A673 (cell line): Measurements from ENCODE around the gene SPDYC. TPM values are rescaled to one million over a fixed set of nuclear protein-coding genes. Genes with fewer than 3 reads are reported as not detected.

Source experiments
- BruUV-seq: library from RNA; stranded (reverse); fragments of 400-500 nt; replicated peaks from 2 replicates; lab custom pipeline; 2021; lab: Mats Ljungman, UMichigan
- CTCF ChIA-PET: fragments of 300-600 bp; sonication (Branson Sonifier 250); formaldehyde crosslinking; loops from one replicate; lab custom pipeline; 2022; ENCODE audit warnings: antibody characterized with exemption; lab: Charles Lee
- POLR2A ChIA-PET: fragments of 300-600 bp; sonication (Branson Sonifier 250); formaldehyde crosslinking; loops from one replicate; lab custom pipeline; 2022; ENCODE audit warnings: antibody characterized with exemption; ENCODE audit not compliant: low non-redundant PET; lab: Charles Lee
- DNase-seq: peaks from one replicate; pipeline ENCODE4 v3.0.0-alpha.2; 2015; ENCODE audit warnings: low spot score
- H3K27ac ChIP-seq: fragments of 200-600 bp; sonication (generic); 2 replicates; pipeline ENCODE4 v1.5.1; 2016; ENCODE audit warnings: mixed run types, low read depth, mild to moderate bottlenecking, mixed read lengths, antibody characterized with exemption, low read length; ENCODE audit not compliant: poor library complexity, severe bottlenecking
- H3K27me3 ChIP-seq: fragments of 200-600 bp; sonication (generic); replicated peaks from 2 replicates; pipeline ENCODE4 v1.6.1; 2017; ENCODE audit warnings: mixed run types, low read depth, mild to moderate bottlenecking, mixed read lengths, antibody characterized with exemption, low read length; ENCODE audit not compliant: insufficient read depth, poor library complexity
- H3K36me3 ChIP-seq: fragments of 200-600 bp; sonication (generic); 2 replicates; pipeline ENCODE4 v1.6.1; 2016; ENCODE audit warnings: mixed run types, mild to moderate bottlenecking, mixed read lengths, antibody characterized with exemption, low read length; ENCODE audit not compliant: insufficient read depth, poor library complexity, severe bottlenecking
- H3K4me1 ChIP-seq: fragments of 200-600 bp; sonication (generic); 2 replicates; pipeline ENCODE4 v1.6.1; 2017; ENCODE audit warnings: mixed run types, mild to moderate bottlenecking, mixed read lengths, antibody characterized with exemption, low read length; ENCODE audit not compliant: insufficient read depth, poor library complexity, severe bottlenecking
- H3K4me3 ChIP-seq: fragments of 200-600 bp; sonication (generic); 2 replicates; pipeline ENCODE4 v1.5.1; 2016; ENCODE audit warnings: low read depth, mixed run types, mild to moderate bottlenecking, mixed read lengths, low read length; ENCODE audit not compliant: poor library complexity, severe bottlenecking
- H3K9me3 ChIP-seq: fragments of 200-600 bp; sonication (generic); 2 replicates; pipeline ENCODE4 v1.6.1; 2016; ENCODE audit warnings: mixed run types, low read depth, mild to moderate bottlenecking, mixed read lengths, antibody characterized with exemption, low read length; ENCODE audit not compliant: poor library complexity, severe bottlenecking
- CTCF ChIP-seq: fragments of 300-800, 200-600 bp; sonication (generic); conservative IDR thresholded peaks from 2 replicates; pipeline ENCODE4 v1.5.1; 2017; ENCODE audit warnings: low read depth, mild to moderate bottlenecking, antibody characterized with exemption, low read length, moderate library complexity, mixed read lengths
- EZH2 ChIP-seq: fragments of 200-600 bp; sonication (generic); IDR thresholded peaks from 2 replicates; pipeline ENCODE4 v1.6.1; 2017; ENCODE audit warnings: borderline replicate concordance, low read depth, mild to moderate bottlenecking, mixed read lengths, antibody characterized with exemption, low read length; ENCODE audit not compliant: poor library complexity, severe bottlenecking
- intact Hi-C: fragments of 100-400 bp; cut with micrococcal nuclease; formaldehyde crosslinking; loops from one replicate; pipeline ENCODE4 v1.10.0; 2022; ENCODE audit not compliant: unreplicated experiment
- total RNA-seq: library from RNA; stranded (reverse); gene quantifications from 2 replicates; pipeline ENCODE4 v1.2.3, GENCODE V29; 2021

The SPDYC gene
- total RNA-seq, 1 experiment from 2014 or later, result not detected

GRCh38 chr11:65214212-65214845 lies 44.3 kb downstream of the SPDYC start:
- Histone ChIP-seq H3K9me3 (no peaks in the 10 kb centered on the region), H3K27ac (no peak overlapping the region), H3K4me3 (no peak overlapping the region), H3K27me3 (no peaks in the 10 kb centered on the region), H3K4me1 (no peaks in the 10 kb centered on the region), H3K36me3 (peaks cover 9% of the 10 kb centered on the region)
- TF ChIP-seq EZH2 (no peak), CTCF (no peak)
- ChIA-PET CTCF (no interaction called here), POLR2A (no interaction called here)
- DNase-seq, result no peak
- no TSS peak for BruUV-seq
- intact Hi-C loops, result no loop called here

GRCh38 chr11:65215441-65216076 lies 45.5 kb downstream of the SPDYC start:
- CTCF ChIA-PET, result interaction anchor here (0.6 to 1.2 kb wide), 2 partner anchors 11 to 104 kb away, joined by 3 read pairs; partner anchors contain the start of gene TM7SF2
- POLR2A ChIA-PET, result no interaction called here
- Histone ChIP-seq H3K36me3 (peaks cover 6% of the 10 kb centered on the region), H3K27me3 (no peaks in the 10 kb centered on the region), H3K4me3 (no peak overlapping the region), H3K9me3 (no peaks in the 10 kb centered on the region), H3K4me1 (no peaks in the 10 kb centered on the region), H3K27ac (no peak overlapping the region)
- intact Hi-C loops, result no loop called here
- no peak for TF ChIP-seq CTCF
- TF ChIP-seq EZH2, result no peak
- no TSS peak for BruUV-seq
- DNase-seq, result peak; percentile 52

DNA sequence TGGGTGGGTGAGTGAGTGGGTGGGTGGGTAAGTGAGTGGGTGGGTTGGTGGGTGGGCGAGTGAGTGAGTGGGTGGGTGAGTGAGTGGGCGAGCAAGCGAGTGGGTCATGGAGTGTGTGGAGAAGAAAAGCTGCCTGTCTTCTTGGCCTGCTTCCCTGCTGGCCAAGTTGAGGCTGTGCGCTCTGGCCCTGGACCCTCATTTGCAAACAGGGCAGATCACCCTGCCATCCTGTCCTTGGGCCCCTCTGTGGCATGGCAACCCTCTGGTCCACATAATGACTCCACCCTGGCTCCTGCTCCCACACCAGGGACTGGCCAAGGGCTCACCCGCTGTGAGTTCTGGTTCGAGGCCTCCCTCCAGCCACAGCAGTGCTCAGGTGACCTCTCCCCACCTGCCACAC lies 46.8 kb downstream of the SPDYC start:
- no peak for DNase-seq
- no peak for TF ChIP-seq EZH2
- no peak for TF ChIP-seq CTCF
- no peak overlapping the region for H3K4me3 ChIP-seq
- H3K27me3 ChIP-seq, result no peaks in the 10 kb centered on the region
- CTCF ChIA-PET, result no interaction called here
- POLR2A ChIA-PET, result no interaction called here
- intact Hi-C loops, result no loop called here
- H3K9me3 ChIP-seq, result no peaks in the 10 kb centered on the region
- no TSS peak for BruUV-seq
- H3K4me1 ChIP-seq, result no peaks in the 10 kb centered on the region
- H3K36me3 ChIP-seq, result no peaks in the 10 kb centered on the region
- H3K27ac ChIP-seq, result no peak overlapping the region
